Inflammatory macrophage treated with lipopolysaccharide for 1 hour (primary cell): ENCODE results near the gene KRT35.
A peak's percentile ranks its signal among the peaks of the same experiment; 100 is the strongest.

Source experiments
- DNase-seq, 2 donors: peaks; one replicate each; pipeline ENCODE4 v3.0.0-alpha.2; 2020 to 2022

The KRT35 gene

DNA sequence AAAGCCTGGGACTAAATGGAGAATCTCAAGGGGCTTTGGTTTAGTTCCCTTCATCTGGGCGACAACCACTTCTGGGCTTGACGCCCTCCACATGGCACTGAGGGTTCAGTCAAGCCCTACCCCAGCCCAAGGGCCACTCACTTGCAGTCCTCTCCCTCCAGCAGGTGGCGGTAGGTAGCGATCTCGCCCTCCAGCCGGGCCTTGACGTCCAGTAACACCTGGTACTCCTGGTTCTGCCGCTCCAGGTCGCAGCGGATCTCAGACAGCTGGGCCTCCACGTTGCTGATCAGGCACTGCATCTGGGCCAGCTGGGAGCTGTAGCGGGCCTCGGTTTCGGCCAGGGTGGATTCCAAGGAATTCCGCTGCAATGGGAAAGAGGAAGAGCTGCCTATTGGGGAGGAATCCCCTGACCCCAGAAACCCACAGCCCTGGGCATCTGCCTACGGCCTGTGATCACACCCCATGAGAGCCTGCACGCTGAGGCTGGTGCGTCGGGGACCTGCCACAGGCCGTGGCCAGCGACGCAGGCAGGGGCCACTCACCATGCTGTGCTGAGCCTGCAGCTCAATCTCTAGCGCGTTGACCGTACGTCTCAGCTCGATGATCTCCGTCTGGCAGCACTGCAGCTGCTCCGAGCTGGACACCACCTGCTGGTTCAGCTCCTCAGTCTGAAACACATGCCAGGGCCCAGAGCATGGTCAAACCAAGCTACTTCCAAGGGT is 6.0 kb upstream of the KRT35 start:
- peak in 1 of 2 donors; percentile 48 for DNase-seq

DNA sequence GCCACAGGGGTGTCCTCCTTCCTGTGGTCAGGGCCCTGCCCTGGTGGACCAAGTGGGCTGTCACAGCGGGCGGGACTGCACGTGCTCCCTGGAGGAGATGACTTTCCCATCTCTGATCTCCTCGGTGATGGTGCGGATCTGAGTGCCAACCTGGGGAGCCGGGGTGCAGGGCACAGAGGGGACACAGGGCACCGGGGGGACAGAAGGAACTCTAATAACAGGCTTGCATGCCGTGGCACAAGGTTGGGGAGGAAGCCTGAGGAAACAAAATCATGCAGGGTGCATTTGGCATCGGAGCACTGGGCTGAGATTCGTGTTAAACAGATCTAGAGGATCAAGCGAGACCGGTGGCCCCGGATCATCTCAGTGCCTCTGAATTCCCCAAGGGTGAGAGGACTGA is 5.4 kb upstream of the KRT35 start:
- DNase-seq, result no peak

DNA sequence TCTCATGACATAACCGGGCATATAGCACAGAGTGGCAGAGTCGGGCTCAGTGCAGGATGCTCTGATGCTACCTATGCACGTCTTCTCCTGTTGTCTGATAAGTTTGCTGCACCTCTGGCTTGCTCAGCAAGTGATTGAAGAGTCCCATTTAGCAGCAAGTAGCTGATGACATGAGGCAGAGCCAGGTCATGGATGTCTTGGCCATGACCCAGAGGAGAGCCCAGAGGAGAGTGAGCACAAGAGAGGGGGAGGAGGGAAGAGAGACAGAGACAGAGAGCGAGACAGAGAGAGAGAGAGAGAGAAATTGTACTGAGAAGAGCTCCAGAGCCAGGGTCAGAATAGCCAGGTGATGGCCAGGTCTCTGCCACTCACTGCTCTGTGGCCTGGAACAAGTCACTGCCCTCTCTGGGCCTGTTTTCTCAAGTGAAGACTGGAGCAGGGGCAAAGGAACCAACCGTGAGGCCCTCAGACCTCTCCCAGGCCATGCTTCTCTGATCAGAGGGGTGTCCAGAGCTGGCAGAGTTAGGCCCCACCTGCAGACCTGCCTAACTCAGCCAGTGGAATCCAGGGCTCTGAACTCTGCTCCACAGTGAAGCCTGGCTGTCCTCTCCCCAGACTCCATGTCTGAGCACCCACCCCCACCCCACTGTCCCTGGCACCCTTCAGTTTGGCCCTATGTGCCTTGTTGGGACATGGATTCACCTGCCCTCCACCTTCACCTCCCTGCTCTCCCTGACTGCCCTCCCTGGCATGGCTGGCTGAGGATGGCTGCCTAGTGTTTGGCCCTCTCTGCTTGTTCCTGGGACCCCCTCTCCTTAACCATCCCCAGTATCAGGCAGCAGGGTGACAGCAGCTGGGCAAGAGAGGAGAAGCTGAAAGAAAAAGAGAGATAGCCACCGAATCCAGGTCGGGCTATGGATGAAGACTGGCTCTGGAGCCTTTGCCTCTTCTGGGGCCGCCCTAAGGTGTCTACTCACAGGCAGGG is 4.3 kb upstream of the KRT35 start:
- no peak for DNase-seq

DNA sequence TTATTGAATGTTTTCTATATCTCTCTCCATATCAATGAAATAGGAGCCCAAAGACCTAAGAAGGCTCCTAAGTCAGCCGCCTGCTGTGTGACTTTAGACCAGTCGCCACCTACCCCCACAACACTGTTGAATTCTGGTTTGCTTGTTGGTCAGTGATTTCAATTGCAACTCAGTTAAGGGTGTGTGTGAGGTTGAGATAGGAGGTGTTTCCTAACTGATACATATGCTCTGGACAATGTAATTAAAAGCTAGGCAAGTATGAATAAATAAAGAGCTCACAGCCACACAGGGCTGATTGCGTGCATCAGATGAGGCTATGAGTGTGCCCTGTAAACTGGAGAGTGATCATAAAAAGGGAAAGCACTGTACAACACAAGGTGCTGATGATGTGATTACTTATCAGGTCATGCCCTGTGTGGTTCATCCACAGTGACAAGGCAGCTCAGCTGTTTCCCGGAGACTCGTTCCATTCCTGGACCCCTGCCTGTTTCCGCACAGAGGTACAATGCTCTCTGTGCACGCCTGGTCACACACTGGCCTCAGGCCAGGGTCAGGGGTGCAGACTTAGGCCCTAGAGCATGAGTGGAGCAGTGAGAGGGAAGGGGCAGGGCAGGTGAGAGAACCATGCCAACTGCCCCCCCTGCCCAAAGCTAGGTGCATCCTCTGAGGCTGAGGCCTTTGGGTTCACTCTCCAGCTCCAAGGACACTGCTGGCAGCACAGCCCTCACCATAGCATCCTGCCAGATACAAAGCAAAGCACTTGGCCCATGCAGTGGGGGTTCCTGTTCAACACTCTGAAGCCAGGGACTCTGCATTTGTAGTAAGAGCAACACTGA is 3.3 kb upstream of the KRT35 start:
- DNase-seq, result no peak

DNA sequence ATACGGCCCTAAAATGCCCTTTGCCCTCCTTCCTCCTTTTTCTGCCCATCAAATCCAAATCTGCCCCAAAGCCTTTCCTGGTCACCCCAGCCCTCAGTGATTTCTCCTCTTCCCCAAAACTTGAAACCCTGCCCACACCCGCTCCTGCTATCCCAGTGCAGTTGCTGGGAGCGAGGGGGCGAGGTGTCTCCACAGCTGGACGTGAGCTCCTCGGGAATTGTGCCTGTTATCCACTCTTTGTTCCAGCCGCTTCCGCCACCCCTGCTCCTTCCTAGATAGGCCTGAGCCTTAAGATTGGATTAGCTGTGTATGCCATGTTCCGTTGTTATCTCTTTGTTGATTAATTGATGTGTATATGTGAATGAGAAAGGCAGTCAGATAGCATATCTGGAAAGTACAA is 2.6 kb upstream of the KRT35 start:
- DNase-seq, result no peak

DNA sequence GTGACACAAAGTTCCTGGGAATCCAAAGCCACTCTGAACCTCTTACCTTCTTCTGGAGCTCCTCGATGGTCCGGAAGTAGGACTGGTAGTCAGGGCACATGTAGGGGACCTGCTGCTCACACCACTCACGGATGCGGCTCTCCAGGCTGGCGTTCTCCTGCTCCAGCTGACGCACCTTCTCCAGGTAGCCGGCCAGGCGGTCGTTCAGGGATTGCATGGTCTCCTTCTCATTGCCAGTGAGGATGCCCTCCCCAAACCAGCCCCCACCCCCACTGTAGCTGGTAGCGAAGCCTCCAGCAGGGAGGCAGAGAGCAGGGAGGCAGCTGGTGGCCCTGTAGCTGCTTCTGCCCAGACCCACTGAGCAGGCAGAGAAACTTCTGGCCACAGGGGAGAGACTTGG is 370 bp downstream of the KRT35 start:
- DNase-seq, result no peak

DNA sequence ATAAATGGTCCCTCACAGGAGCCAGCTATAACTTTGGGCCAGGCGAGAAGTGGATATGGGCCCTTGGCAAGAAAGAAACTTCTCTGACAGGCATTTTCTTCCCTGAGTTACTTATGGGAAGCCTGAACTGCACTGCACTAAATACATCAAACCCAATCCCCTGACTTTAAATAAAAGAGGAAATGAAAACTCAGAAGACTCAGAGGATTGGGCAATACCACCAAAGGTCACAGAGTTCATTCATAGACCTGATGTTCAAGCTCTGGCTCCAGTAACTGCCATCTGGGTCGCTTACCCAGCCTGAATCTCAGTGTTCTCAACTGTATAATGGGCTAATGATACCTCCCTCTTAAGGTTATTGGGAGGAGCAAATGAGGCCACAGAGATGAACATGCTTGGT is 815 bp downstream of the KRT35 start:
- DNase-seq, result peak in 1 of 2 donors; percentile 20

DNA sequence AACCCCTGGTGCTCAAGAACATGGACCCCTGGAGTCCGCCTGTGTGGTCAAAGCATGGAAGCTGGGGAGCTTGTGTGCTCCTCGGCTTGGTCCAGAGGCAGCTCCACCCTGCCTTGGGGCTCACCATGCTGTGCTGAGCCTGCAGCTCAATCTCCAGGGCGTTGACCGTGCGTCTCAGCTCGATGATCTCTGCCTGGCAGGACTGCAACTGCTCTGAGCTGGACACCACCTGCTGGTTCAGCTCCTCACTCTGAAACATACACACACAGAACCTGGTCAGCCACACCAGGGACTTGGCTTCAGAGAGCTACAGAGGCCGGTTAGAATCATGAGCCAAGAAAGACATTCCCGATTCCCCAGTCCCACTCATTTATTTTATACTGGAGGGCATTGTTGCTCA is 2.7 kb downstream of the KRT35 start:
- no peak for DNase-seq

DNA sequence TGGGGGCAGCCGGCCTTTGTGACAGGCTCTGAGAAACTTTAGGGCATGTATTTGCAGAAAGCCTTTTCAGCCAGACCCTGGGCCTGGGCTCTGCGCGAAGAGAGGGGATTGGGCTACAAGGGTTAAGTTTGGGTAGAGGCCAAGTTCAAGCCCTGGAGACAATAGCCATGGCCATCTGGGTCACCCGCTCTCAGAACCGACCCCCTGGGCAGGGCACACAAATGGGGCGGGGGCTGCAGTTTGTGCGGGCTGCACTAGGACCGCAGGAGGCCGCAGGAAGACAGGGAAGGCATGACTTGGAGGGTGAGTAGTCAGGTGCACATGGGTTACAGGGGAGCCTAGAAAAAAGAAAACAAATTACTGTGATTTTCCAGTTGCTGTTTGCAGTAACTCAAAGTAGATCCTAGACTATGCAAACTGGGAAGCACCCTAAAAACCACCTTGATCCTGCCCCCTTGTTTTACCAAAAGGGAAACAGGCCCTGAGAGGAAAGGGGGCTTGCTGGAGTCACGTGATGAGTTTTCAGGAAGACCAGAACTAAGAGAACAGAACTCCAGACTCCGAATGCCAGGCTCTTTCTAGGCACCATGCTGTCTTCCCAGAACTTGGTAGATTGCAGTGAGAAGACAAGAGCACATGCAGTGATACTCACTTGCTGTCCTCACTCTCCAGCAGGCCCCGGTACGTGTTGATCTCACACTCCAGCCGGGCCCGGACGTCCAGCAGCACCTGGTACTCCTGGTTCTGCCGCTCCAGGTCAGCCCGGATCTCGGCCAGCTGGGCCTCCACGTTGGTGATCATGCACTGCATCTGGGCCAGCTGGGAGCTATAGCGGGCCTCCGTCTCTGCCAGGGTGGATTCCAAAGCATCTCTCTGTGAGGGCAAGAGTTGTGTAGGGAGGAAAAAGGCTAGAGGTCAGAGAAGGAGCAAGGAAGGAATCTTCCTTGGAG is 3.8 kb downstream of the KRT35 start:
- no peak for DNase-seq

DNA sequence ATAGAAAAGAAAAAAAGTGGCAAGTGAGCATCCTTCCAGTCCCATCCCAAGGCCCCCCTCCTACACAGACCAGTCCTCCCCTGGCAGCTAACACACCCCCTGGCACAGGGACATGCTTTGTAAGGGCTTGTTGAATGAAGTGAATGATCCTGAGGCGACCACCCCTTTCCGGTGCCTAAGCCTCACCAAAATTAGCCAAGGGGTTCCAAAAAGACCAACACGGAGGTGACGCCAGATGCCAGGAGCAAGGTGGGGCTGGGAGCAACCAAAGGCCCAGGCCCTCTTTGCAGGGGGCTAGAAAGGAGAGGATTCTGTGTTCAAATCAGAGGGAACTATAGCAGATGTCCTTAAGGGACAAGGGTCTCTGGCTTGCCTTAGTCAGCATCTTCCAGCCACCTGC is 5.5 kb downstream of the KRT35 start:
- no peak for DNase-seq

DNA sequence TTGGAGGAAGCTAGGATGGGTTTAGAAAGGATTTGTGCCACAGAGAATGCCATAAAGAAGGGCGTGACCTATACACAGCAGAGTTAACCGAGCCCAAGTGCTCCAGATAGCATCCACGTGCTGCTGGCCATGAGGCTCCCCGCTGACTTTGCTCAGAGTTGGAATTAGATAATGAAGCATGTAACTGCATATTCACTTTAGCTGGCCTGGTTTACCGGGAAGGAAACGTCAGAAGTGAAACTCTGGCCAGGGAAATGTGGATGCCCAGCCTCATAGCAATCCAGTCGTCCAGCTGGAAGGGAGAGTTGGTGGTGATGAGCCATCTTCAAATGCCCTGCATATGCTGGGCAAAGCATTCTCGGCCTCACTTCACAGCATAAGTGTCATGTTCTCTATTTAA is 6.1 kb downstream of the KRT35 start:
- no peak for DNase-seq

DNA sequence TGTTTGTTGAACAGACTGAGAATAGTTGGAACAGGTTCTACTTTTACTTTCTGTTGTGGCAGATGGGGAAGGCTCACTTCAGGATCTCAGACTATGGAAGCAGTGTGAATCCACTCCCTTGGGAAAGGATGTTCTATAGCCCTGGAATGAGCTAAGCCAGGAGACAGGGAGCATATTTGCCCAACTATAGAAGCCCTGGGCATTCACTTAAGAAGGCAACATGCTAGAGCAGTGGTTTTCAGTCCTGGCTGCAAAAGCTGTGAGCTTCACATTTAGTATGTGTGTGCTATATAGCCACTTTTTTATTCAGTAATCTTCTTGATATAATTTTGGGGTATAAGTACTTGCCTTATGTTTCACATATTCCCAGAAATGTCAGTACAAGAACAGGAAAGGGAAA is 12.6 kb downstream of the KRT35 start:
- DNase-seq, result no peak

DNA sequence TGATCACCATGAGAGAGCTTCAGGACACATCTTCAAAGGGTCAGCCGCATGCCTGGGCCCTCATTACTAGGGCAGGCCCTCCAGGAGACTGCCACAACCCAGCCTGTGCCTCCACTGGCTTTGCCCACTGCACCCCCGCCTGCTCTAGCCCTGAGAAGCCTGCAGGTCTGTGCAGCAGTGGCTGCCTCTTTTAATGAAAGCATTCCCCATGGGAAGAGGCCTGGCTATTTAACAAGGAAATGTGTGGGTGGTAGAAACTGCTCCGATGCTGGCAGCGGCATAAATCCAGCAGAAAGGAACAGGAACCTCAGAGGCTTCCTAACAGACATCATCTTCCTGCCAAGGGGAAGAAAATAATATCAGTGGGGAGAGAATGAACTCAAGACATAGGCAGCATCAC is 13.4 kb downstream of the KRT35 start:
- no peak for DNase-seq

DNA sequence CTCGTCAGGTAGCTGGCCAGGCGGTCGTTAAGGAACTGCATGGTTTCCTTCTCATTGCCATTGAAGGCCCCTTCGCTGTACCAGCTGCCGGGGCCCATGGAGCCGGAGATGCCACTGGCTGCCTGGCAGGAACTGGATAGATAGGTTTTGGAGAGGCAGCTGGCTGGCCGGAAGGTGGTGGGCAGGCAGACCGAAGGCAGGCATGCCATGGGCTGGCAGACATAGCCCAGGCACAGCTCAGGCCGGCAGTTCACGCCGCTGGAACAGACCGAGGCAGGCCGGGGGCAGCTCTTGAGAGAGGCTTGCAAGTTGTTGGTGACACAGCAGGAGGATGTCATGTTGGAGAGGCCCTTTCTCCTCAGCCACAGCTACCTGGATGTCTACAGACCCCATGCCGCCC is 14.0 kb downstream of the KRT35 start, which contains the start of gene KRT32:
Gene KRT32 (minus strand): TSS at position 399 of the 400 bp plus-strand sequence. CDS start 61 bp downstream, at position 338.
- DNase-seq, result no peak

DNA sequence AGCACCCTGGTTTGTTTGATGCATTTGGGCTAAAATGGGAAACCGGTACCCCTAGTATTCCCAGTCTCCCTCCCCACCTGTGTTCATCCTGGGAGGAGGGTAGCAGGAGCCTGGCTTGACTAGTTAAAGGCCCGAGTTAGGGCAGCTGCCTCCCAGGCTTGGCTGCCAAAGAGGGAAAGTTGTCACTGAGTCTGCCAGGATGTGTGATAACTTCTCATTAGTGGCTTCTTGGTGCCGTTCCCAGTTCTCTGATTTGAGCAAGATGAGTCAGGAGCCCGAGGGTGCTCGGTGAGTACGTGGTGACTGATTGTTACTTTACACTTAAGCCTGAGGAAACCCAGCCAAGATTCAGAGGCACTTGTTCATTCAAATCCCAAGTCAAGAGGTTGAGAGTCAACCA is 16.3 kb downstream of the KRT35 start:
- no peak for DNase-seq

DNA sequence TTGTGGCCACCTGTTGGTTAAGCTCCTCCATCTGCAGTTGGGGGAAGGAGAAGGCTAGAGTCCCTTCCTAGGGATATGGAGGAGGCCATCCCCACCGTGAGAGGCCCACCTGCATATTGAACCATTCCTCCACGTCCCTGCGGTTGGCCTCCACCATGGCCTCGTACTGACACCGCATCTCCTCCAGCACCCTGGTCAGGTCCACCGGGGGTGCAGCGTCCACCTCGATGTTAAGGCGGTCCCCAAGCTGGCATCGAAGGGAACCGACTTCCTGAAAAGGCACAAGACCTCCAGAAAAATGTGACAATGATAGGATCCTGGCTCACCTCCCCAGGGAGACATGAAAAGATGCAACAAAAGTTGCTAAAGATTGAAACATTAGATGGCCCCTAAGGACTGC is 16.8 kb downstream of the KRT35 start:
- no peak for DNase-seq

DNA sequence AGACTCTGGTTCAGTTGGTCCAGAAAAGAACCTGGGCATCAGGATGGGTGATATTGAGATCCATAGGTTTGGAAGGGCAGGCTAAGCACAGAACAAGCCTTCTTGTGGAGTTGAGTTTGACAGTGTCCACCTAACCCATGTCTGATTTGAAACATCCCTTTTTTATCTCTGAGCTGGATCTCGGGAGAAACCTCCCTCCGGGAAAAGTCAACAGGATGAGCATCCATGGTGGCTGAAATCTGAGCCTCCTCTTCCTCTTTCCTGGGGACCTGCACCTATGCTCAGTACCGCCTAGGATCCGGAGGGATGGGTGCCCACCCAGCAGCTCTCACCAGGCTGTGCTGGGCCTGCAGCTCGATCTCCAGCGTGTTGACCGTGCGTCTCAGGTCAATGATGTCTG is 17.2 kb downstream of the KRT35 start:
- no peak for DNase-seq

DNA sequence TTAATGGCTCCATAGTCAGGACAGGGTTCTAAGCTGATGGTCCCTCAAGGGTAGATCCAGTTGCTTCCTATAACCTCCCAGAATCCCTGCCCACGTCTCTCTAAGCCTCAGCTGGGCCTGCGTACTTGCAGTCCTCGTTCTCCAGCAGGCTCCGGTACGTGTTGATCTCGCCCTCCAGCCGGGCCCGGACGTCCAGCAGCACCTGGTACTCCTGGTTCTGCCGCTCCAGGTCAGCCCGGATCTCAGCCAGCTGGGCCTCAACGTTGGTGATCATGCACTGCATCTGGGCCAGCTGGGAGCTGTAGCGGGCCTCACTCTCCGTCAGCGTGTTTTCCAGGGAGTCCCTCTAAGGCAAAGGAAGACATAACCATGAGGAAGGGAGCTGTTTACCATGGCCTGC is 18.2 kb downstream of the KRT35 start:
- no peak for DNase-seq

DNA sequence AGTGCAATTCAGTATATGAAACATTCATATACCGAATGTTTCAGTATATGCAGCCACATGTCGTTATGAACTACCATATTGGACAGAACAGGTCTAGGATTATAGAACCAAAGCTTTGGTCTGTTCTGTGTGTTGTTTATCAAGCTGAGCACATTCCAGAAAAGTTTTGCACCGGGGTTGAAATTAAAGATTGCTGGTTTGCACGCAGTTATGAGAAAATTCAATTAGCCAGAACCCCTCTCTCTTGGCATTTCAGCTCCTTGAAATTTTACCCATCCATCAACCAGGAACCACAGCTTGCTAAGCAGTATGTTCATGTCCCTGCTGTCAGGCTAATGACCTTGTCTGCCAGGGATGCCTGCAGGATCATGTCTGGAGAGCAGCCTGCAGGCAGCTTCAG is 23.3 kb downstream of the KRT35 start:
- DNase-seq, result no peak

DNA sequence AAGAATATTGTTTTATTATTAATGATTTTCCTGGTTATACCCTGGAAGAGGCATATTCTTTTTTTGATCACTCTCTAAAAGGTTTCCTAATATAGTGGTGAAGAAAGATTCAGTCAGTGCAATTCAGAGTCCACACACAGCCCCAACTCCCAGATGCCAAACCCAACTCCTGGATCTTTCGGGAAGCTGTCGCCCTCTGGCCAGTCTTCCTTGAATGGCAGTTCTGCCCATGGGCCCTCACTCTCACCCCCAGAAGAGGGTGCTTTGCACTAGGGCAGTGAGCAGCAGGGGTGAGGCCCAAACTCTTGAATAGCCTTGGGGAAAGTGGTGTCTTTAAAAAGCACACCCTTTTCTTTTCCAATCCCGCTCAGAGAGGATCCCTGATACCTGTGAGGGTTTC is 24.7 kb downstream of the KRT35 start:
- no peak for DNase-seq

DNA sequence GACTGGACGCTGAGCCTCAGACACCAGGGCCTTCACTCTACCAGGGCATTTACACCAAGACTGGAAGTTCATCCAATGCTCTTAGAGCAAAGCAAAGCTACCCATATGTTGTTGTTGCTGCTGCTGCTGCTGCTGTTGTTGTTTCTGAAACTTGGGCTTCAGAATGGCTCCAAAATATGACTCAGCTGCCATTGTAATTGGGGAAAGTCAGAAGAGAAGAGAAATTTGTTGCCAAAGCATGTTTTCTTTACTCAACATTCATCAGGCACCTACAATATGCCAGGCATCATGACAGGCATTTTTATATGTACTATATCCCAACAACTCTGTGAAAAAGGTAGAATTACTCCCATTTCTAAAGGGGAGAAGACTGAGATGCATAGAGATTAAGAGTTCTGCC is 25.7 kb downstream of the KRT35 start:
- no peak for DNase-seq

DNA sequence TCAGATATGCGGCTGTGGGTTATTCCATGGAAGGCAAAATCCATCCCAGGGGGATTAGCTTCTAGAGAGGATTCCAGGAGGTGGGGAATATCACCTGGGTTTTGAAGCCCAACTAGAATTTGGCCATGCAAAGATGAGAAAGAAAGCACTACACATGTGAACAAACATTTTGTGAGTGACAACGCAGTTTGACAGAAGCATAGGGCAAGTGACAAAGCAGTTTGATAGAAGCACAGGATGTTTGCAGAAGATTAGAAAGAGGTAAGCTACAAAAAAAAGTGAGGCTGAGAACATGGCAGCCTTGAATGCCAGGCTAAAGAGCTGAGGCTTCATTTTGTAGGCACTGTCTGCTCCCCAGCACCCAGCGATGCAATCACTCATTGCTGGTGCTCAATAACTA is 27.9 kb downstream of the KRT35 start:
- no peak for DNase-seq
